Activated CD4-positive, alpha-beta T cell treated with anti-CD3 and anti-CD28 coated beads for 1 hour (primary cell): Measurements from ENCODE around the gene CKAP4.

Experiments used
- DNase-seq: peaks from one replicate; pipeline ENCODE4 v3.0.0-alpha.2; 2020

CKAP4 gene

DNA sequence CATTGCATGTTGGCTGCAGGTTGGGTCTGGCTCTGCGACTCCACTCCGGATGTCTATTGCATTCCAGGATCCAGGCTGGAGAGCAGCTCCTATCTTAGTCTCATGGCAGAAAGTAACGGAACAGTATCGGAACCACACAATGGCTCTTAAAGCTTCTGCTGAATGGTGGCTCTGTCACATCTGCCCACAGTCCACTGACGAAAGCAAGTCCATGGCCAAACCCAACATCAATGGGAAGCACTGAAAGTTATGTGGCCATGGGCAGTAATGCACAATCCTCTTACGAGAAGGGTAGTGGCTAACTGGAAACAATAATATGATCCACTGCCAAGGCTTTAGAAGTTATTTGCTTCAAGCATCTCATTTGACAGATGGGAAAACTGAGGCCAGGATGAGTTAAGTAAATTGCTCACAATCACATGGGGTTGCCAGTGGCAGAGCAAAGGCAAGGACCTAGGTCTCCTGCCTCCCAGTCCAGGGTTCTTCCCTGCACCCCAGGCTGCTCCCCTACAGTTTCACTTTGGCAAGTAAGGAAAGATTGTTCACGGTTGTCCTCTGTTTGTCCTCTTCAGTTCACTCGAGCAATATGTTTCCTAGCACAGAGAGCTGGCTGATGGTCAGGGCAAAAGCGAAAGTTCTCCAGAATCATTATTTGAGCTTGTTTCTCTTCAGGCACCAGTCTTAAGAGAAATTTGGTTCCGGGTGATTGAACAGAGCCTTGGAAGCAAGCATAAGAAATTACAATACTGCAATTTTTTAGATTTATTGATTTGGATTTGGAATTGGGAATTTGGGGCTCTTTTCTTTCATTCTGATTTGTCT lies 54.2 kb downstream of the CKAP4 start:
- no peak for DNase-seq

- no peak for DNase-seq
These were observed 55.0 kb downstream of the CKAP4 start for GRCh38 chr12:106192659-106193393.

GRCh38 chr12:106190581-106190980 lies 57.2 kb downstream of the CKAP4 start:
- DNase-seq: no peak

DNA sequence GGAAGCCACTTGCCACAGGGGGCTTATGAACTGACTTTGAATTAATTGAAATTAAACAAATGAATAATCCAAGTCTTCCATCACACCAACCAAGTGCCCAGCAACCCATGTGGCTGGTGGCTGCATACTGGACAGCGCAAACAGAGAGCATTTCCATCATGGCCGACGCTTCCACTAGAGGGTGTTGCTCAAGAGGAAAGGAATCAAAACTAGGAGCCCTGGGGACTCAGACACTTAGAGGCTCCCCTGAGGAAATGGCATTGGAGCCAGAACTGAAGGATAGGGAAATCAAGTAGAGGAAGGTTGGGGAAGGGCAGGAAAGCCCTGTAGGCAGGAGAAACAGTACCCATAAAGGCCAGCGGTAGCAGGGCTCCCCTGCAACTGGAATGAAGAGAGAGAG lies 58.5 kb downstream of the CKAP4 start:
- DNase-seq: no peak

DNA sequence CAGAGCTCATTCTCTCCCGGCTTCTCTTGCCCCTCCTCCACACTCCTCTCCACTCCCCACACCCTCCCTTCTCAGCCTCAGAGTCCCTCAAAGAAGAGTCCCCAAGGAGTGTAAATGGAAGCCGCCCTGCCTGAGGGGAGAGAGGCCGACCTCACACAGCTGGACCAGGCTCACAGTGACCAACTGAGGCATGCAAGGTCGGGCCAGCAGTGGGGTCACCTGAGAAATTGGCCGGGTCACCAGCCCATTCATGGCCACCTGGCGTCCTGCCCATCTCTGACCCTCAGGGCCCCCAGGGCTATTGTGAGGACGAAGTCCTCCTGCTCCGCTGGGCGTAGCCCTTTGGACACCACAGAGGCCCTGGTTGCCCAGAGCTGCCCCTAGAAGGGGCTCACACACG lies 59.6 kb downstream of the CKAP4 start:
- DNase-seq: no peak
